ENCODE measurements around the gene ERBIN.
"Not testable (repeated sequence)": the region's sequence is repeated elsewhere in the genome, so short reads cannot be mapped to it uniquely, and the experiment has no call there.

The ERBIN gene

GRCh38 chr5:65926276-65926783 lies at the start of gene ERBIN:
TSS of gene ERBIN (plus strand) at chr5:65926575. CDS start at chr5:65992719, 66,144 bp downstream.
- DNase-seq = no peak

- DNase-seq = no peak
Measured at GRCh38 chr5:65876970-65877369, 49.4 kb upstream of the ERBIN start.

DNA sequence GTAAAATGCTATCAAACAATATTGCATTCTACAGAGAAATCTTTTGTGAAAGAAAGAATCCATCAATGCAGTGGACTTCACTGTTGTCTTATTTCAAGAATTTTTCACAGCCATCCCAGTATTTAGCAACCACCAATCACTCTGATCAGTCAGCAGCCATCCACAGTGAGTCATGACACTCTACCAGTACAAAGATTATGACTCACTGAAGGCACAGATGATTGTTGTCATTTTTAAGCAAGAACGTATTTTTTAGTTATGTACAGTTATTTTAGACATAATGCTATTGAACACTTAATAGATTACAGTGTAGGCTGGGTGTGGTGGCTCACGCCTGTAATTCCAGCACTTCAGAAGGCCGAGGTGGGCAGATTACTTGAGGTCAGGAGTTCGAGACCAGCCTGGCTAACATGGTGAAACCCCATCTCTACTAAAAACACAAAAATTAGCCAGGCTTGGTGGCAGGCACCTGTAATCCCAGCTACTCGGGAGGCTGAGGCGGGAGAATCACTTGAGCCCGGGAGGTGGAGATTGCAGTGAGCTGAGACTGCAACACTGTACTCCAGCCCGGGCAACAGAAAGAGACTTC lies 46.6 kb upstream of the ERBIN start:
- not testable (repeated sequence) for DNase-seq

GRCh38 chr5:65880496-65881072 lies 45.8 kb upstream of the ERBIN start:
- no peak for DNase-seq

DNA sequence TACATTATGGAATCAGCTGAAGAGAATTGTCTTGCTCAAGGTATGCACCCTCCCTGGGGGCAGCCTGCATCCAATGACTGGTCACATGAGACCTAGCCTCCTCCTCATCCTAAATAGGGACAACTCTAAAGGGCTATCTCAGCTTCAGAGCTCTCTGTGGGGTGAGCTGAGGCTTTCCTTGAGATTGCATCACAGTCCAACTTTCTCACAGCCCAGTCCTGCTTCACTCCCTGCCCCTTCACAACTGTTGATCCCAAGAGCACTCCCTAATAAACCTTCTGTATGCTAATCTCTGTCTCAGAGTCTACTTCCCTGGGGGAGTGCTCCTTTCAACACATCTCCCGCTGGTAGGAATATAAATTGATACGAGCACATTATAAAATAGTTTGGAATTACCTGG lies 44.1 kb upstream of the ERBIN start:
- no peak for DNase-seq

DNA sequence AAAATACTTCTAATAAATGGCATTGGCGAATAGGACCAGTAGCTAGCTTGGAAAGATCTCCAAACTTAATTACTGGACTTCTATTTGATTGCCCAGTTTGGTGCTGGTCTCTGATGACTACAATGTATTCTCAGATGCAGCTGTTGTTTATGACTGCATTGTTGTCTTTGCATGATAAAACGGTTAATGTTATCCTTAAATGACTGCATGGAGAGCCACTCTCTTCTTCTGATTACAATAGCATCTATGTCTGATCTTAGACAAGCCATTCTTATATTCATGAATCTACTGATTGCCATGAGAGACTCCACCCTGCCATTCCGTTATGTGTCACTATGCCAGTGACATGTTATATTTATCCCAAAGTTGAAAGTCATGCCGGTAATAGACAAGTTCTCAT lies 42.9 kb upstream of the ERBIN start:
- DNase-seq = no peak

- DNase-seq = no peak
Measured at GRCh38 chr5:65886387-65886786, 40.0 kb upstream of the ERBIN start.

- DNase-seq = not testable (repeated sequence)
Measured at GRCh38 chr5:65892024-65892423, 34.4 kb upstream of the ERBIN start.

DNA sequence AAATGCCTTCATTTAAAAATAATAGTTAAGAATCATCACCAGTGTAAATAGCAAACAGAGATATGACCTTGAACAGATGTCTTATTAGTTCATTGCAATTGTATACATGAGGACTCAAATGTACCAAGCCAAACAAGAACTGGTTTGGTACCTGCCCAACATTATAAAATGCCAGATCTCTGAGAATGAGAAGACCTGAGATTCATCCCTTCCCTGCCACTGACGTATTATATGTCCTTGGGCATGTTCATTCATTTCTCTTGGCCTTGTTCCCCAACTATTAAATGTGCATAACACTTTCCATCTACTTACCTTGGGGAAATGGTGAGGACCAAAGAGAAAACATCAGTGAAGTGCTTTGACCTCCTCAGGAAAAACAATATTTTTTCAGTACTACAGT lies 33.6 kb upstream of the ERBIN start:
- DNase-seq = no peak

DNA sequence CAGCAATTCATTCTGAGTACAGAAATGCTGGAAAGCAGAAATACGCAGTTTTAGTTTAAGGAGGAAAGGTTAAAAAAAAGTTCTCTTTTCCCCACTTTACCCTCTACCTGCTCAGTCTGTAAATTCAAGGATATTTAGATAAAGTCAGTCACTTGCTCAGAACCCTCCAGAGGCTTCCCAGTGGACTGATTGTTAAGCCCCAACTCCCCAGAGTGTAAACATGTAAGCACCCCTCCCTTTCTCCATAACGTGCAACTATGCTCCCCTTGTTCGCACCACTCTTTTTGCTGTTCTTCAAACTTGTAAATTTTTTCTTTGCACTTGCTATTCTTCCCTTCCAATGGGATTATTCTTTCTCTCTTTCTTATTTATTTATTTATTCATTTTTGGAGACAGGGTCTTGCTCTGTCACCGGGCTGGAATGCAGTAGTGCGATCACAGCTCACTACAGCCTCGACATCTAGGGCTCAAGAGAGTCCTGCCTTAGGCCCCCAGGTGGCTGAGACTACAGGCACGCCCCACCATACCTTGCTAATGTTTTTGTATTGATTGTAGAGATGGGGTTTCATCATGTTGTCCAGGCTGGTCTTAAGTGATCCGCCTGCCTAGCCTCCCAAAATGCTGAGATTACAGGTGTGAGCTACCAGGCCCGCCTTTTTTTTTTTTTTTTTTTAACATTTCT lies 32.5 kb upstream of the ERBIN start:
- DNase-seq = no peak

DNA sequence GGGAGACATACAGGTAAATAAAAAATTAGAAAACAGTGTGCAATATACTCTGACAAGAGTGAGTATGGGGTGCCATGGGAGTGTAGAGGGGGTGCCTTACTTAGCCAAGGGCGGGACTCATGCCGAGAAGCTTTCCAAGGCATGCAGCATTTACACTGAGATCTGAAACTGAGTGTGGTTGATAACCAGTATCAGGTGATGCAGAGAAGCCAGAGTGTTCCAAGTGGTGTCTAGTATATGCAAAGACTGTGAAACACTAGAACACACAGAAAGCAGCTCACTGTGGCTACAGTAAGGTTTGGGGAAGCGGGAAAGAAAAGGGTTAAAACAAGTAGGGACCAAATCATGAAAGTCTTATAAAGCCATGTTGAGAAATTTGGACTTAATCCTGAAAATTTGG lies 30.5 kb upstream of the ERBIN start:
- no peak for DNase-seq

DNA sequence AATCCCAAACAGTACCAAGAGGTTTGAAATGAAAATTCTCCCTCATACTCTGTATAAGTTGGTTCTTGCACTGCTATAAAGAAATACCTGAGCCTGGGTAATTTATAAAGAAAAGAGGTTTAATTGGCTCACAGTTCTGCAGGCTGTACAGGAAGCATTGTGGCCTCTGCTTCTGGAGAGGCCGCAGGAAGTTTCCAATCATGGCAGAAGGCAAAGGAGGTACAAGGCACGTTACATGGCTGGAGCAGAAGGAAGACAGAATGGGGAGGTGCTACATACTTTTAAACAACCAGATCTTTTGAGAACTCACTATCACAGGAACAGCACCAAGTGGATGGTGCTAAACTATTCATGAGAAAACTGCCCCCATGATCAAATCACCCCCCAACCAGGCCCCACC lies 25.6 kb upstream of the ERBIN start:
- DNase-seq = no peak

GRCh38 chr5:65902104-65902503 lies 24.3 kb upstream of the ERBIN start:
- DNase-seq = no peak

DNA sequence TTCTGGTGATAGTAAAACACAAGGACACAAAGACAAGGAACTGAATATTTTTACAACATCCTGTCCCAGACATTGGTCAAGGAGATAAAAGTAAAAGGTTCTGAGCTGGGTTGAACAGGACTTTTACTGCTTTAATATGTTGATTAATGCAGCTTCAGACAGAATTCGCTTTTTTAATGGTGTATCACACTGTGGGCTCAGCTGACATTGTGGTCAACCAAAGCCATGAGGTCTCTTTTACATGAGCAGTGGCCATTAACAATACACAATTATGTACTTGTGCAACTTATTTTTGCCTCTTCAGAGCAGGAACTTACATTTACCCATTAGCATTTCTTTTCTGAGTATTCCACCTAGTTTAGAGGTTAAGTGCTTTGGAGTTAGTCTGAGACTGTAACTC lies 22.8 kb upstream of the ERBIN start:
- DNase-seq = no peak

DNA sequence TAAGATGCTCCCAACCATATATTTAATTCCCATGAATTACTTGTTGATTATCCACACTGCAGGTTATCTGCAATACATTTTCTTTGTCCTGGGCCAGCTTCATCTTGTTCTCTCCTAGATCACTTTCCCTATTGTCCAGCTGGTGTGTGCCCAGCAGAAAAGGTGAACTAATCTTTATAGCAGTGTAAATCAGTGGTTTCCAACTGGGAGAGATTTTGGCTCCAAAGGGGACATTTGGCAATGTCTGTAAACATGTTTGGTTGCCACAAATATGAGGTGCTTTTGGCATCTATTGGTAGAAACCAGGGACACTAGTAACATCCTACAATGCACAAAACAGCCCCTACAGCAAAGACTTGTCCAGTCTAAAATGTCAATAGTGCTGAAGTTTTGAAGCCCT lies 20.1 kb upstream of the ERBIN start:
- no peak for DNase-seq

DNA sequence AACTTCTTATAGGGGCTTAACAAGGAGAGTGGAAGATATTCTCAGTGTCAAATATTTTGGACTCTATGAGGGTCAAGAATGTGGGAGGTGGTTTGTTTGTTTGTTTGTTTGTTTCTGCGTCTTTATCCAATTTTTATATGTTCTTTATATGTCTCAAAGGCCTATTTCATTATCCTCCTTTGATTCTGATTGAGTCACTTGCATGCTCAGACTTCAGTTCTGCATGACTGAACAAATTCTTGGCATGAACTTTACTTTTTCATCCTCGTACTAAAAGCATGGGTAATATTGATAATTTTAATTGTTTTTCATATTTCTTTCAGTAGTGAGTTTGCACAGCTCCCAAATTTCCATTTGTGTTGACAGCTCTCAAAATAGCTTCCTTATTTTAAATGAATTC lies 19.2 kb upstream of the ERBIN start:
- no peak for DNase-seq

DNA sequence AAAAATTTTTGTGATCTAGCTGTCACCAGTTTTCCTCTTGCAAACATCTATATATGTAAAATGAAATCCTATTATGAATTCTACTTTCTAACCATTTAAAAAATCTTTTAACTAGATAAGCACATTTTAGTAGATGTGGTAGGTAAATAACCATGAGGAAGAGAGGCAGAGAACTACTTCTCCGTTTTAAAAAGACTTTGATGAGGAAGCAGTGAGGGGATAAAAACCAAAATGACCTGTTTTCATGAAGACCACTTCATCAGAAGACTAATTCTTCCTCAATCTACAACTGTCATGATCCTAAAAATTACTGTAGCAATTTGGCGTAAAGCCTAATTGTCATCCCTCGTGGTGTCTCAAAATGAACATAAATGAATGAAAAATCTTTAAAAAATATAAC lies 15.7 kb upstream of the ERBIN start:
- no peak for DNase-seq

GRCh38 chr5:65912311-65912710 lies 14.1 kb upstream of the ERBIN start:
- no peak for DNase-seq

- DNase-seq = no peak
Measured at GRCh38 chr5:65913519-65913918, 12.9 kb upstream of the ERBIN start.

- DNase-seq = no peak
Measured at GRCh38 chr5:65914641-65915196, 11.7 kb upstream of the ERBIN start.

- not testable (repeated sequence) for DNase-seq
Measured at GRCh38 chr5:65915661-65916060, 10.7 kb upstream of the ERBIN start.

DNA sequence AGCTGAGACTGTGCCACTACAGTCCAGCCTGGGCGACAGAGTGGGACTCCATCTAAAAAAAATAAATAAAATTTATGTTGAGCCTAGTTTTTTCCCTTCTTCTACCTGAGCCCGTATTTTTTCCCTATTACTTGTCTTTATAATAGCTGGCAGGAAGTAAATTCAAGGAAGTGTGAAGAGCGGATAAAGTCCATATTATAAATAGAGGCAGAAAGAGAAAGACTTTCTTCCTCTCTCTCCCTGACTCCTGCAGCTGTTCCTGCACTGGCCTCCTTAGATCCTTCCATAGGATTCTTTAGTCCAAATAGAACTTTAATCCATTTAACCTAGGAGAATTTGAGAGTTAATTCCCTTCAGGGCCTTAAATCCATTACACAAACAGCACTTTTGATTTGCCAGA lies 10.3 kb upstream of the ERBIN start:
- no peak for DNase-seq

DNA sequence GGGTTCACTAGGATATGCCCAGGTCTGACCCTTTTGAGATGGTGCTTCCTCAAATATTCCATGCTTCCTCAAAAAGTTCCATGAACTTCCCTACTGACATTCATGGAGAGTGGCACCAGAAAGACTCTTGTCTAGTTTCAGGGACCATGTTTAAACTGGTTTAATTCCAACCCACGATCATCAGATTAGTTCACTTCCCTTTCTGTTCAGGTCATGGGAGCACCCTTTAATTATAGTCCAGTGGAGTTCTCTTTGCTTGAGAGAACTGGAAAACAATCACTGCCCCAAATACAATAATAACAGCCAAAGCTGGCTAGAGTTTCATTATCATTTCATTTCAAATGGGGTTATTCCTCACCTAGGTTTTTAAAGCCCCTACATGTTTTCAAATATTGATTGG lies 9.7 kb upstream of the ERBIN start:
- DNase-seq = no peak

GRCh38 chr5:65919773-65920172 lies 6.6 kb upstream of the ERBIN start:
- DNase-seq = no peak
